HG02610 (cell line): ENCODE measurements around the gene TNS3.

ENCODE experiments used
- ATAC-seq: cut with Tn5 transposase; IDR thresholded peaks from one replicate; pipeline ENCODE4 v1.9.1; 2021; ENCODE audit warnings: mild to moderate bottlenecking, moderate library complexity; ENCODE audit not compliant: unreplicated experiment

TNS3 gene

DNA sequence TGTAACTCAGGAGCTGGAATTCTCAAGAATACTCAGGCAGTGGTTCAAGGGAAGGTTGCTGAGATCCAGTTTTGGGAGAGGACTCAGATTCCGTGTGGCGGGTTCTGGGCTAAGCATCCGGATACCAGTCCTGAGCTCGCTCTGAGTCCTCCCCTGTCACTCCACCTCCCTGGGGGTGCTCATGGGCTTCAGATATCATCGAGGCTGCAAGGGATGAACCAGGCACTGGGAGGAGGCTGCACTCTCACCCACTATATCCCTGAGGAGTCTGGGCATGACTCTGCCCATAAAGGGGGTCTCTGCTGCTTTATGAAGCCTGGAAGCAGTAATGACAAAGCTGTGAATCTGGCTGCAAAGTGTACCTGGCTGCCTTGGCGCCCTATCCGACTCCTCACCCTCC is 188.5 kb downstream of the TNS3 start:
- ATAC-seq = no peak

DNA sequence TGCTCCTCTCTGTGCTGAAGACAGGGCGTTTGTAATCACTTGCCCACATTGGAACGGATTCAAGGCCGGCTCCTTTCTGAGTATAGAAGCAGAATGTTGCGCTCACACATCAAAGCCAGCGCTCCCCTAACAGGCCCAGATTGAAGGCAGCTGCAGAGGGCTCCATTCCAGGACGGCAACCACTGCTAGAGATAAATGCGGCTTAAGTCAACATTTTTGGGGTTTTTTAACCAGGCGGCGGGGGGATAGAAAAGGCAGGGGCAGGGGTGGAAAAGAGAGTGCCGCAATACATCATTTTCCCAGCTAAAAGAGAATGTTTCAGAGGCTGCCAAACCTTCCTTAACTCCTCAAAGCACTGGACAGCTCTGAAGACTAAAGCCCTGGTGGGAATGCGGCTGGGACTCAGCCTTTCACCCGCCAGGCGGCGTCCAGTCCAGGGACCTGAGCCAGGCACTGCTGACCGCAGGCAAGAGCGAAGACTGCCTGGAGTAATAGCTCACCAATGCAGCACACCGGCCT is 189.6 kb downstream of the TNS3 start:
- ATAC-seq = no peak

DNA sequence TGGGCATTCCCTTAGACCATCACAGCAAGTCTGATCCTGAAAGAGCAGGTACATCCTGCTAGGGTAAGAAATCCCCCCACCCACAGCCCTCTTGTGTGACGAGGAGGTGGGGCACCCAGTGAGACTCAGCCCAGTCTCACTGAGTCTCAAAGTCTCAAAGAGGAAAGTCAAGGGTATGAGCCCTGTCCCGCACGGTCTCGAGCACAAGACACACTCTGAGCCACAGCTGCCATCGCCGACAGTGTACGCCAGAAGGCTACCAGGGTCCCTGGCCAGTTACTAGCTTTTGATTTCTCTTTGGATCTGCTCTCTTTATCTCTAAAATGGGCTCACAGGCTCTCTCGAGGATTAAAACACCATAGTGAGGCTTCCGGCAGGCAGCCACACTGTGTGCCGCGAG is 190.2 kb downstream of the TNS3 start:
- no peak for ATAC-seq

DNA sequence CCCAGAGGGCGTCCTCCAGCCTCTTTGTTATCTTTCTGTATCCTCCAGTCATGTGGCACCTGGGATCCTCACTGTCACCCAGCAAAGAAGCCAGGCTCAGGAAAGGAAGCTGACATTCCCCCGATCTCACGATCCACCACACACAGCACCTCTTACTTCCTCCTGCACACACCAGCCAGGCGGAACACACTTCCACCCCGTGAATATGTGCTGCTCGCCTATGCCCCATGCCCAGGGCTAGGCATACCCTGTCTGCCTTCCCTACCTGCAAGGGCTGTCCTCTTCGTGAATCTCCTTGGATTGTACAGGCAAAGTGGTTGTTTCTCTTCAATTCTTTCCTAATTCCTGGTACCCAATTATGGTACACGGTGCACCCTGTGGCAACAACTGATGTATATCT is 191.0 kb downstream of the TNS3 start:
- ATAC-seq = no peak

DNA sequence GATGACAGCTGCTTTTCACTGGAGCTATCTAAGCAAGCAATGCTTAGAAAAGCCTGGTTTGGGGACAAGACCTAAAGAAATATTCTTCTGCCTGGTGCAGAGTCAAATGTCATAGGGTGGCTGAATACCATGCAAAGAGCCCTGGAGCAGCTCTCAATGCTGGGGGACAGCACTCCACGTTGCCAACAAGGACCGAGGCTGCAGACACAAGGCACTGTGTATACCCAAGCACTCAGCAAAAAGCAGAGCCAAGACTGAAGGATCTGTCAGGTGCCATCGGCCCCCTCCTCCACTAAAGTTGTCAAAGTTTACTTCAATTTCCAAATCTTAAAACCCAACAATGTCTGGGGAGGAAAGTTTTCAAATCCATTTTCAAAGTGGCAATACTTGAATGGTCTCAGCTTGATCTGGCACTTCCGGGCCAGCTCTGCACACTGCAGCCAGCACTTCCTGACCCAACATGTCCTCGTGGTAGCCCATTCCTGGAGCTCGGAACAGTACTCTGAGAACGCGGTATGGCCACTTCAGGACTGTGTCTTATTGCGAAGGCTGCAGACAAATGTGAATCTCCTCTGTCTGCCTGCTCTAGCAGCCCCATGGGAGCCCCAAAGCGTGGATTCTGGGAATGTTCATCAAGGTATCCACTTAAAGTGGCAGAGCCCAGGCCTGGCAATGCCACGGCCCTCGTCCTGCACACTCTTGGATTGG is 191.8 kb downstream of the TNS3 start:
- ATAC-seq = no peak

DNA sequence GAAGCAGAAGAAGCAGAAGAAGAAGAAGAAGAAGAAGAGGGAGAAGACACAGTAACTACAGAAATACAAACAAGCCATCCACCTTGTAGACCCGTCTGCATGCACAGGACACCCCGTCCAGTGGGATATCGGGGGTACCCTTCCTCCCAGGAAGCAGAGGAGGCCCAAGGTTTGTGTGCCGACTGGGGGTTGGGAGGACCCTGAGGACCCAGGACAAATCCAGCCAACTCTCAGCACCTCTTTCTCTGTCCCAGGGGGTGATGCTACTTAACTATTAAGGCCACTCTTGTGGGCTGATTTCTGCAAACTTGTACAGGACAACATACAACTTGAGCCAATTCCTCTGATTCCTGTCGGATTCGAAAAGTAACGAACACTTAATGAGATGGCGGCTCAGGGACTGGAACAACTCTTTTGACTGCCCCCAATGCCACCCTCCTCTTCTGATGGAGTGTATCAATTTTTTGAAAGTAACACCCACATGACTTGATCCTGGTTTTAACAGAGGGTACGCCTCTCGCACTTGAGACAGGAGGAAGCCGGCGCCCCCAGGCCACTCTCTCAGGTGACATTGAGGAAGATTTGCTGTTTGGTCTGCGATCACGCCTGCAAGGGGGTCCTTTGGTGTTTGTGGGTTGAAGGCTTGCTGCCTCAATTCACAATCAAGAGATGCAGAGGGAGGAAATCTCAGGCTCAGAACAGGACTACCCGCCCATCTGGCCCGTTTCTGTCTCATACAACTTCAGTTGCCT is 192.6 kb downstream of the TNS3 start:
- ATAC-seq = no peak

DNA sequence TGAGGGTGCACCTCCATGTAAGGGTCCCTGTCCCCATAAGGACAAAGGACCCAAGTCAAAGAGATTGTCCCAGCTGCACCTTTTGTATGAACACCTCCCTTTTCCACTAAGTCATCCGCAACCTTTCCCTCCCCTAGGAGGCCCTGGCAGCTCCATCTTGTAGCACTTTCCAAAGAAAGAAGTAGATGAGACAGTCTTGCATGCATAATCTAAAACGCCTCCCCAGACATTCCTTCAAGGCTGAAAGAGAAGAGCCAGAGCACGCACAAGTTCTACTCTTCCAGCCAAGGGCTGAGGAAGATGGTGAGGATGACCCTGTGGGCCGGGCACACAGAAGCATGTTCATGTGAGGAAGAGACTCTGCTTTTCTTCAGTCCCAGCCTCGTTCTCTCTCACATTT is 194.4 kb downstream of the TNS3 start:
- no peak for ATAC-seq

DNA sequence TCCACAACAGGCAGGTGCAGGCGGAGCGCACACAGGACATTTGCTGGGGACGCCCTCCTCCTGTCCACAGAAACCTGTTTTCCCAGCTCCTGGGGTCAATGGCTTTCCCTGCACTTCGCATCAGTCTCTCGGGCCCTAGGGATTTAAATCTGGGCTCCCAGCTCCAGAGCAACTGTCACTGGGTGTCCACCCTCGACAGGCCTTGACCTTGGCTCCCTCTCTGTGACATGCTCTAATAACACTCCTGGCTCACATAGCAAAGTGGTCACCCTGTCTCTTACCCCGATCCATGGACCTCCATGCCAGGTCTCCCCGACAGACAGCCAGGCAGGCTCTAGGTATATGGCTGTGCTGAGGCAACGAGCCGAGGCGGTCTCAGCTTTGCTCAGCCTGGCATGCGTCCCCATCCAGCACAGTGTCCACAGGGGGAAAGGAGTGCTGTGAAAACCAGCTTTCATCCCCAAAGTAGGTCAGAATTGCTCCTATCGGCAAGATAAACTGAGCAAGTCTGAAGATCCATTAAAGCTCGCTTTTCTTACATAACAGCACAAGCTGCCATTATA is 195.6 kb downstream of the TNS3 start:
- no peak for ATAC-seq

DNA sequence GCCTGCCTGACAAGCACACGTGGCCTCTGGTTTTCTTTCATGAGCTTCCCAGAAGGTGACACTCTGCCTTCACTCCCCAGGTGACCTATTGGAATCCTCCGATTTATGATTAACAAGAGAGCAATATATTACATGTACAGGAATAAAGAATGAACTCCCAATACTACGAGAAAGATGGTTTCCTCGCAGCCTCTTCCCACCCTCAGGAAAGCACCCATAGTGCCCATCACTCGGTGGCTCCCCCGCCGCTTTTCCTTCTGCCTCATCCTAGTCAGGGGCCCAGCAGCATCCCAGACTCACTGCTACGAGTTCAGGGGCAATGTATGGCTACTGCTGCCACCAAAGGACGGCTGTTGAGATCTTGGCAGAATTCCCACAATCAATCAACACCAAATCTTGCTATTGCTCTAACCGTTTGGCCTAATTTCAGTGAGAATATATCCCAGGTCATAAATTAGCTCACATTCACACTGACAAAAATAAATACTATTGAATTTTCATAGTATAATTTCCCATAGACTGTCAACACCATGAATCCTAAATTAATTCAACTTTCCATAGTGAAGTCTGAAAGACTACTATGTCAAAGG is 196.3 kb downstream of the TNS3 start:
- no peak for ATAC-seq

DNA sequence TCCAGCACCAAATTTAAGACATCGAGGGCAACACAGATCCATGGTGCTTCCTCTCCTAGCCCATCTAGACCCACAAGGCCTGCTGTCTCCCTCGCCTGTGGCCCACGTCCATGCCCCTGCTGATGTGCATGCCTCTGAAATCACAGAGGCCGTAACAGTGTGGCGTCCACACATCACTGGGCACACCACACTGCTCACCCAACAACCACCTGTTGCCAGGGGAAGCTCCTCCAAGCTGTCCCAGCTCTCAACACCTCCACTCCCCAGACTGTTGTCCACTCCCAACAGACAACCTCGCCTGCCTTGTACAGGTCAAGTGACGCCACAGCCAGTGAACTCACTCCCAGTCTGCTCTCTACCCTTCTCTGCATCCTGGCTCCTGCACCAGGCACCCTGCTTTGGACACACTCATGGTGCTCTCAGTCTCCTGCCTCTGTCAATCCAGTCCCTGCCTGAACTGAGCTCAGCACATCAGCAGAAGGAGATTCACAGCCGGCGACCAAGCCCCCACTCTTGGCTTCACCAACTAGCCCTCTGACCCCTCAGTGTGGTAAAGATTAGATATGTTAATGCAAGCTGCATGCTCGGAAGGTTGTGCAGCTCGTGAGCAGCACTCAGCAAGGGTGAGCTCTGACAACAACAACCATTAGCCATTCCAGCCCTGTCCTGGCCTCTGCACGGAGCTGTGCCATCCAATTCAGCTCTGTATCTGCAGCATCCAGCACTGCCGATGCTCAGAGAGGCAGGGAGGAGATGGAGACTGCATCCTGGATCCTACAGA is 197.0 kb downstream of the TNS3 start:
- ATAC-seq = no peak

DNA sequence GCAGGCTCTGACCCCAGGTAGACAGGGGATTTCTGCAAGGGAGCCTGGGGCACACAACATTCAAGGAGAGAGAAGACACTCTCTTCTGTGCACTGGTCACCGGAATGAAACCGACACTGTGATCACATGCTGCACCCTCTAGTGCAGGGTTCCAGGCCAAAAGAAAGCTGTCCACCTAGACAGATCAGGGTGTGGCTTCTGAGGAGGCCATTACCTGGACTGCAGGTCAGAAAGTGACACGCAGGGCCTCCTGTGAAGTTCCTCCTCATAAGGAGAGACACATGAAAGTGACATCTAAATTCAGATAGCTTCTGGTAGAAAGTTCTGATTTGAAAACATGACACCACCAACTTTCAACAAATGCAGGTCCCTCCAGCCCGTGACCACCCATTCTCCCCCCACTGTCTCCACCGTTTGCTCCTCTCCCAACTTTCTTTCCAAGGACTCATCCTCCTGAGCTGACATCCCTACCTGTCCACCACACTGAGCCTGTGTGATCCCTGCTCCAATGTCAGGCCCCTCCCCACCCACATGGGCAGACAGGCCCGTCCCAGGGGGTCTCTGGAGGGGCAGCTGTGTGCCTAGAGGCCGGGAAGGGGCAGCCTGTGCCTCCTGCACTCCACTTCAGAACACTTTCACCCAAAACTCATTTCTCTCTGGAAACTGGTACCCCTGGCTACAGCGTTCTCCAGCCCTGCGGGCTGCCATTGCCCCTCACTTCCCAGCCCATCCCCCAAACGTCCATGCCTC is 198.0 kb downstream of the TNS3 start:
- no peak for ATAC-seq

DNA sequence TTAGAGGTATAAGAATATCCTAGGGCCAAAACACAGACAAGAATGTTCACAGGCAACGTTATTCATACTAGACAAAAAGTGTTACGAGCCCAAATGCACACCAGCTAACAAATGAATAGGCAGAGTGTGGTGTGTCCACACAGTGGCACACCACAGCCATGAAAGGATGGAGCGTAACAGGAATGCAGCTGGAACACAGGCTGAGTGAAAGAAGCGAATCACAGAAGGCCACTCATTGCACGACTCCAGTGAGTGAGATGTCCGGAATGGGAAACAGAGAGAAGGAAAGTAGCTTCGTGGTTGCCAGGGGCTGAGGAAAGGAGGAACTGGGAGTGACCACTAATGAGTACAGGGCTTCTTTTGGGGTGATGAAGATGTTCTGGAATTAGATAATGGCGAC is 198.8 kb downstream of the TNS3 start:
- no peak for ATAC-seq

DNA sequence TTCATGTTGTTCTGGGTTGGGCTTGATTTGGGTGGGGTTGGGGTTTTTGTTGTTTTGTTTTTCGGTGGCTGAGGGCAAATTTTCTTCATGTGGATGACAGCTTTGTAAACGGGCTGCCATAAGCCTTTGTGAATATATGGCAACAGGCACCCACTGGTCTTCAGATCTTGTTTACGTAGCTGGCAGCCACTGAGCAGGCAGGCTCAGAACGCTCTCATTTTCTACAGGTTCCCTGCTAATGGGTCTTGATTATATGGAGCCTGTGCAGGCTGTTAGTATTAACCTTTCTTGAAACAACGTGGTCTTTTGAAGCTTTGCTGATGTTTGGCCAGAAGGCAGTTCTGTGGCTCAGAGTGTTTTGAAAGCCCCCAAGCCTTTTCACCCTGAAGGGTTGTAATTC is 199.7 kb downstream of the TNS3 start:
- ATAC-seq = no peak

DNA sequence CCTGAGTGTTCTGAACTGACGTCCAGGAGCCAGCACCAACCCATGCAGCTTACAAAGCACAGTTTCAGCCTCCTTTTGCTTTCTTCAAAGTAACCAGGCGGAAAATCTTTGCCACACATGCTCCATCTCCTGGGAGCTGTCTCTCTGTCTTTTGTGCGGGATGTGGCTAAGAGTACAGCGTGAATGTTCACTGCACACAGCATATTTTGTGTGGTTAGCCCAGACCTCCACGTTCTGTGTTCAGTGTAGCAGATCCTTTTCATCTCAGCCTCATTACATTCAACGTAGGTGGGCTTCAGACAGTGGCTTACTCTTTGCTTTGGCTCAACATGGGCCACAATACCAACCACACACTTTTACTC is 200.8 kb downstream of the TNS3 start:
- no peak for ATAC-seq

DNA sequence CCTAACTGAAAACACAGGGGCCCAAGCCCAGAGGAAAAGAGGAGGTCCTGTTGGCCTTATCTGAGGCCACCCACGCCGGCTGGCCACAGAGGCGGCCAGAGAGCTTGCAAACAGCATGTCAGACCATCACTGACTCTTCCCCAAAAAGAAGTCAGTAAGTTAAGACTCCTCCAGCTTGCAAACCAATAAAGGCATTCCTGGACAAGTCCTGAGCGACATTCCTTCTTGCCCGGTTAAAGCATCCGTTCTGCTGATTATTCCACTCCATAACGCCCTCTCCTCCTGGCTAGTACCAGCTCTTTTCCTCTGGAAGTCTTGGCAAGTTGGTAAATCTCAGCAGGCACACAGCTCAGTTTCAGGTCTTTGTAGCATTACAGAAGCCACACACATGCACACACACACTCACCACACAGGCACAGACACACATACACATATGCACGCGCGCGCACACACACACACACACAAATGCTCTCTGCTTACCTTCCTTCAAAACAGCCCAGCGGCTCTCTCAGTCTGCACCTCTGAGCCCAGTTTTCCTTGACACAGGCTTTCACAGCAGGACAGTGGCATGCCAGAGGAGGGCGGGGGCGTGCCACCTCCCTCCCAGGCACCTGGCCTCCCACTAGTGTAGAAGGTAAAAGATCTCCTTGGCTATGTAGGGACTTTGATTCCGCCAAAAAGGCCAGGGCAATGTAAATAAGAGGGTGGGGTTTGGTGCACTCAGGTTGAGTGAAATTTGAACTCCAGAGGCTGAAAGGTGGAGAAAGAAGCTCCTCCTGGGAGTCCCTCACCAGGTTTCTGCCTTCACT is 201.4 kb downstream of the TNS3 start:
- ATAC-seq = no peak

DNA sequence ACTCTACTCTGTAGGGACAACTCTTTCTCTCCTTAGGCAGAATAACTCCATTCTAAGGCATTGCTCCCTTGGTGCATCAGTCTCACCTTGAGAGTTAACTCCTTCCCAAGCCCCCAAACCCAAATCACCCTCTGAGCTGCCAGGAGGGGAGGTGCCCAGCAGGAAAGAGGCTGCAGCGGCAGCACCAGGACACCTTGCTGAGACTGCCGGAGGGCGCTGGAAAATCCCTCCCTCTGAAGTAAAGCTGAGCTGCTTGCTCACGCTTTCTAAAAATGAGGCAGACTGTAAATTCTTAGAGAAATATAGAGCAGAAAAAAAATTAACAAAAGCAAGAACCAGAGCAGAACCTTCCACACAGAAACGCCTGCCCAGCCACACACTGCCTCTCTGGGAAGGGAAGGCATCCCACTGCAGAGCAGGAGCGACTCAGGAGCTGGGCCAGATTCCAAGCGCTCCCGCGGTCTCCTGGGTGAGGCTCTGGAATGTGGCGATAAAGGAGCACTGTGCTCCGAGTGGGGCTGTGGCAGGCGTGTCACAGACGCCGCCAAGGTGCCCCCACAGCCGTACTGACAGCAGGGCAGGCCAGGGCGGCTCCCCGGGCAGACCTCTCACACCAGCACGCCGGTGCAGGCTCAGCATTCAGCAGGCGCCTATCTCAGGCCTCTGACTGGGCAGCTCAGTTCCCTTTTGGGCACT is 202.1 kb downstream of the TNS3 start:
- no peak for ATAC-seq

DNA sequence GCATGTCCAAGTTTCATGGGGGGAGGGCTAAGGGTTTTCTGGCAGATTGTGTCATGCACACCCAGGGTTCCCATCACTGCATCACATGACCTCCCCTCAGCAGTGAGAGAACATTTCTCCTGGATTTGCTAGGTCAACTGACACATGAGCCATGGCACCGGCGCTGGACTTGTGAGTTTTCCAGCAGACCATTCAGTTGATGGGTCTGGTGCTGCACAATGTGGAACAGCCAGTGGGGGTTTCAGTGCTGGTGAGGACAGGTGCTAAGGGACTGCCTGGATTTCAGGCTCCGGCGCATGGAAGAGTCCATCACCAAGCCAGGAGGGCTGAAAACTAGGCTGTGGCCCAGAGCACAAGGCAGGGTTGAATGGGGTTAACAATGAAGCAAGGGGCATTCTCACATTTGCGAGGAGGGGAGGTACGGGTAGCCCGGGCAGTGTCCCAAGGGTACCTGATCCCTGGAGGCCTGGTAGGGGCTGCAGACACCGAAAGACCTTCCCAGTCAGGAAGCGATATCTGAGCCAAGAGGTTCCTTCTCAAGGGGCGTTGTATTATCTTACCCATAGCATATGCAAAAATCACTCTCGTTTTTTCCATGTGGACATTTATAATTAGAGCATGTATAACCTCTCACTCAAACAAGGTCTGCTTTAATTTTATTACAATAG is 203.0 kb downstream of the TNS3 start:
- ATAC-seq = no peak

DNA sequence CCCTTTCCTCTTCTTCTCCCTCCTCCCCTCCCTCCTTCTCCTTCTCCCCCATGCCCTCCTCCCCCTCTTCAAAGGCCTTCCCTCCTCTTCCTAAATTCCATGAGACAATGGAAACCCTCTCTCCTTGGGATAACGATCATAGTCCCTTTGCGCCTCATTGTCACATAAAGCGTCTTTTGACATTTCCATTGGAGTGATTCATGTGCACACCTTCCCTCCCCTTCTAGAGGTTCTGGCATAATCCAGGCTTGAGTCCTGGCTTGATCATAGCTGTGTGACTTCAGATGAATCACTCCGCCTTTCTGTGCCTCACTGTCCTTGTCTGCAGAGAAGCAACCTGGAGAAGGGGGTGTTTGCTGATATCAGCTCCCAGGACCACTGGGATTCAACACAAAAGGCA is 204.2 kb downstream of the TNS3 start:
- no peak for ATAC-seq
